ENCODE data around the gene LSAMP. TPM values are rescaled to one million over a fixed set of nuclear protein-coding genes. Genes with fewer than 3 reads are reported as not detected.

The LSAMP gene
- total RNA-seq, 2 donors from 2014 or later = 1.1 to 5.9 TPM

DNA sequence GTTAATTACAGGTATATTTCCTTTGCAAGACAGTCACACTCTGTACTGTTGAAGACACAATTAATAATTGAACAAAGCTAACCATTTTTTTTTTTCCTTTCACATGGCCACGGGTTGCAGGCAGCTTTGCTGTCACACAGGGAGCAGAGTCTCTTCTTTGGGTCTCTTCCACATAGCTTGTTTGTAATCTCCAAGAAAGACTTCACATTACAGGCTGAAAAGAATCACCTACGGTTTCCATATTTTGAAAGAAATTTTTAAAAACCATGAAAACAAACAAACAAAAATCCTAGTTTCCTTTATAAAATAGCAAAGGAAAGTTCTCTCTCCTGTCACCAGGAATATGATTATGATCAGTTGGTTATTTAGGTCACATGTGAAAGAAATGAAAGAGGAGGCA lies 429.4 kb downstream of the LSAMP start:
- H3K27me3 ChIP-seq = no peaks in the 10 kb centered on the region
- H3K4me3 ChIP-seq = no peak overlapping the region
- no peak overlapping the region for H3K9ac ChIP-seq (ENCODE audit: low read depth in 2 of 2, low read length in 2 of 2)
- H3K27ac ChIP-seq = no peak overlapping the region
- TF ChIP-seq, protein P1, sequence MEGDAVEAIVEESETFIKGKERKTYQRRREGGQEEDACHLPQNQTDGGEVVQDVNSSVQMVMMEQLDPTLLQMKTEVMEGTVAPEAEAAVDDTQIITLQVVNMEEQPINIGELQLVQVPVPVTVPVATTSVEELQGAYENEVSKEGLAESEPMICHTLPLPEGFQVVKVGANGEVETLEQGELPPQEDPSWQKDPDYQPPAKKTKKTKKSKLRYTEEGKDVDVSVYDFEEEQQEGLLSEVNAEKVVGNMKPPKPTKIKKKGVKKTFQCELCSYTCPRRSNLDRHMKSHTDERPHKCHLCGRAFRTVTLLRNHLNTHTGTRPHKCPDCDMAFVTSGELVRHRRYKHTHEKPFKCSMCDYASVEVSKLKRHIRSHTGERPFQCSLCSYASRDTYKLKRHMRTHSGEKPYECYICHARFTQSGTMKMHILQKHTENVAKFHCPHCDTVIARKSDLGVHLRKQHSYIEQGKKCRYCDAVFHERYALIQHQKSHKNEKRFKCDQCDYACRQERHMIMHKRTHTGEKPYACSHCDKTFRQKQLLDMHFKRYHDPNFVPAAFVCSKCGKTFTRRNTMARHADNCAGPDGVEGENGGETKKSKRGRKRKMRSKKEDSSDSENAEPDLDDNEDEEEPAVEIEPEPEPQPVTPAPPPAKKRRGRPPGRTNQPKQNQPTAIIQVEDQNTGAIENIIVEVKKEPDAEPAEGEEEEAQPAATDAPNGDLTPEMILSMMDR (IDR thresholded peaks at IDR 0.05) = no peak
- no peak for DNase-seq
- intact Hi-C loops (cut with DNase I) = no loop called here
- no peaks in the 10 kb centered on the region for H3K4me1 ChIP-seq
- no peaks in the 10 kb centered on the region for H3K36me3 ChIP-seq
- no peaks in the 10 kb centered on the region for H3K9me3 ChIP-seq

DNA sequence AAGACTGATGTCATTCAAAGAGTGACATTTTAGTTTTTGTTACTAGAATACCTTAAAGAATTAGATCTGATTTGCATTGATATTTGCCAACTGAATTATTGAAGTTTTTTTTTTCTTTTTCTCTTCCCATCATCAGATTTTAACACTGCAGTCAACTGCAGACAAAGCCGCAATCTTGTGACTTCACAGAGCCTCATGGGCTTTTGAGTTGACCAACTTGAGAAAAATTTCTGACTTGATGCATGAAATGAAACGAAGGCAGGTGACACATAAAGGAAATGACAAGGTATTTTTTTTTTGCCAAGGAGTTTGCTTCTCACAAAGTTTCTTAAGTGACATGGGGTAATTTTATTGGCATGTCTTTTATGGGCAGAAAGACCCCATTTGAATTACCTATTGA lies 438.3 kb downstream of the LSAMP start:
- Histone ChIP-seq H3K4me1 (no peaks in the 10 kb centered on the region), H3K9ac (ENCODE audit: low read depth in 2 of 2, low read length in 2 of 2) (no peak overlapping the region), H3K4me3 (no peak overlapping the region), H3K27me3 (no peaks in the 10 kb centered on the region), H3K9me3 (no peaks in the 10 kb centered on the region), H3K27ac (no peak overlapping the region), H3K36me3 (no peaks in the 10 kb centered on the region)
- intact Hi-C loops (cut with DNase I) = no loop called here
- no peak for DNase-seq
- TF ChIP-seq, protein P1 (IDR thresholded peaks at IDR 0.05) = no peak

DNA sequence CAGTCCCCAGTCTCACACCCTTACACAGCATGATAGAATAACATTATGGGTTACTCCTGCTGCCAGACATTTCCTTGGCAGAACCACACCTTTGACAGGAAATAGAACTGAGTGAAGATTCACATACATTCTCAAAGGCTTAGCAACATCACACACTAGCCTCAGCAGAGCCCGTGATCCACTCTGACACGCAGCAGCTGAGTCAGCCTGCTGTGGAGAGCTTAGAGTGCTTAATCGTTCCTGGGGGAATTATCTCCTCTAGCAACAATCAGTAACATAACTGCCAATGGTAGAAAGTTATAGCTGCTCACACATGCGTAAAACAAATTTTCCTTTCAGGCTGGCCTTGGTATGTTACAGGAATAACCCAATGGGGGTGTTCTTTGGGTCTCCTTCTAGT lies 439.9 kb downstream of the LSAMP start:
- TF ChIP-seq, protein P1 (IDR thresholded peaks at IDR 0.05) = no peak
- no peaks in the 10 kb centered on the region for H3K4me1 ChIP-seq
- H3K4me3 ChIP-seq = no peak overlapping the region
- no peak overlapping the region for H3K27ac ChIP-seq
- H3K9me3 ChIP-seq = no peaks in the 10 kb centered on the region
- intact Hi-C loops (cut with DNase I) = no loop called here
- no peak for DNase-seq
- H3K9ac ChIP-seq (ENCODE audit: low read depth in 2 of 2, low read length in 2 of 2) = no peak overlapping the region
- no peaks in the 10 kb centered on the region for H3K27me3 ChIP-seq
- no peaks in the 10 kb centered on the region for H3K36me3 ChIP-seq

DNA sequence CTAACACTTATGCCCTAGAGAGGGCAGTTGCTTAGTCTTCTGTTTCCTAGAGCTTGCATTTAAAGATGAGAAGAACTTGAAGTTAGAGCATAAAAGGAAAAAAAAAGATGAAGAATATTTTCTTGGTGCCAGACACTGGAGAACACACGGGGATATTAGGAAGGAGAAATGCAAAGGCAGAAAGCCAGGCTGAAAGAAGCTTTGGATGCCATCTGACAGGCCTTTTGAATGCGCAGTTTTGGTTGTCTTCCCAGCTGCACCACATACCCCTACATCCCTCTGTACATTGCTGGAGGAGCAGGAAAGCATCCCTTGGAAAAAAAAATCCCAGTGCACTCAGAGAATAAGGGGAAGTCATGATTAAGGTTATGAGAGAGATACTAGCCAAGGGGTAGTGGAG lies 443.1 kb downstream of the LSAMP start:
- H3K4me1 ChIP-seq = no peaks in the 10 kb centered on the region
- H3K27ac ChIP-seq = no peak overlapping the region
- no peaks in the 10 kb centered on the region for H3K36me3 ChIP-seq
- no peaks in the 10 kb centered on the region for H3K9me3 ChIP-seq
- H3K4me3 ChIP-seq = no peak overlapping the region
- intact Hi-C loops (cut with DNase I) = no loop called here
- DNase-seq = no peak
- no peak overlapping the region for H3K9ac ChIP-seq (ENCODE audit: low read depth in 2 of 2, low read length in 2 of 2)
- no peaks in the 10 kb centered on the region for H3K27me3 ChIP-seq
- TF ChIP-seq, protein P1 (IDR thresholded peaks at IDR 0.05) = no peak

DNA sequence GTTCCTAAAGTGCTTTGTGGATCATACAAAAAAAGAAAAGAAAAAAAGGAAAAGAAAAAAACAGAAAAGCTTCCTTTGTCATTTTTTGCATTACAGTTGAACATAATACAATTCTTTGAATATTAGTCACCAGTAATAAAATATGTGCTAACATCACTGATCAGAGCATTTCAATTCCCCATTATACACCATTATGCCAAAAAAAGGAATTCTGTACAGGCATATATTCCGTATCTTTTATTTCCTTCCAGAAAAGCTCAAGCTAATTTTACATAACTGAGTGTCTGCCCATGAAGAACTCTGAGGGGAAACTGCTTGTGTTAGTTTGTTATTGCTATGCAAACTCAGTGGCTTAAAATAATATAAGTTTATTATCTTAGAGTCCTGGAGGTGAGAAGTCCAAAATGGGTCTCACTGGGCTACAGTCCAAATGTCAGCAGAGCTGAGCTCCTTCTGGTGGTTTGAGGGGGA lies 444.1 kb downstream of the LSAMP start:
- Histone ChIP-seq H3K27ac (no peak overlapping the region), H3K4me1 (no peaks in the 10 kb centered on the region), H3K4me3 (no peak overlapping the region), H3K36me3 (no peaks in the 10 kb centered on the region), H3K27me3 (no peaks in the 10 kb centered on the region), H3K9ac (ENCODE audit: low read depth in 2 of 2, low read length in 2 of 2) (no peak overlapping the region), H3K9me3 (no peaks in the 10 kb centered on the region)
- intact Hi-C loops (cut with DNase I) = no loop called here
- TF ChIP-seq, protein P1 (IDR thresholded peaks at IDR 0.05) = no peak
- DNase-seq = no peak

- no peak overlapping the region for H3K9ac ChIP-seq (ENCODE audit: low read depth in 2 of 2, low read length in 2 of 2)
- no peak overlapping the region for H3K4me3 ChIP-seq
- H3K4me1 ChIP-seq = no peaks in the 10 kb centered on the region
- H3K27ac ChIP-seq = no peak overlapping the region
- H3K9me3 ChIP-seq = no peaks in the 10 kb centered on the region
- intact Hi-C loops (cut with DNase I) = no loop called here
- TF ChIP-seq, protein P1 (IDR thresholded peaks at IDR 0.05) = no peak
- no peaks in the 10 kb centered on the region for H3K36me3 ChIP-seq
- DNase-seq = no peak
- H3K27me3 ChIP-seq = no peaks in the 10 kb centered on the region
Observed at GRCh38 chr3:116000311-116000710, 445.0 kb downstream of the LSAMP start.

Measured in colonic mucosa (tissue), 4 donors.